NCI-H2171 treated with DMSO at 0.1 percent for 48 hours (cell line): ENCODE data around the gene CYP4F11.
"Not testable (repeated sequence)": the region's sequence is repeated elsewhere in the genome, so short reads cannot be mapped to it uniquely, and the experiment has no call there.

Experiments used
- DNase-seq: peaks from one replicate; lab custom pipeline; 2025; lab: John Stamatoyannopoulos, UW

Gene CYP4F11, protein sequence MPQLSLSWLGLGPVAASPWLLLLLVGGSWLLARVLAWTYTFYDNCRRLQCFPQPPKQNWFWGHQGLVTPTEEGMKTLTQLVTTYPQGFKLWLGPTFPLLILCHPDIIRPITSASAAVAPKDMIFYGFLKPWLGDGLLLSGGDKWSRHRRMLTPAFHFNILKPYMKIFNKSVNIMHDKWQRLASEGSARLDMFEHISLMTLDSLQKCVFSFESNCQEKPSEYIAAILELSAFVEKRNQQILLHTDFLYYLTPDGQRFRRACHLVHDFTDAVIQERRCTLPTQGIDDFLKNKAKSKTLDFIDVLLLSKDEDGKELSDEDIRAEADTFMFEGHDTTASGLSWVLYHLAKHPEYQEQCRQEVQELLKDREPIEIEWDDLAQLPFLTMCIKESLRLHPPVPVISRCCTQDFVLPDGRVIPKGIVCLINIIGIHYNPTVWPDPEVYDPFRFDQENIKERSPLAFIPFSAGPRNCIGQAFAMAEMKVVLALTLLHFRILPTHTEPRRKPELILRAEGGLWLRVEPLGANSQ

GRCh38 chr19:15934332-15935078 is at the start of gene CYP4F11:
CYP4F11 (minus strand) TSS chr19:15934529; CDS start chr19:15934408, 121 bp downstream.
- no peak for DNase-seq

- DNase-seq: no peak
These were observed 45.0 kb upstream of the CYP4F11 start for GRCh38 chr19:15979293-15979692.

GRCh38 chr19:15977690-15978089 is 43.4 kb upstream of the CYP4F11 start:
- no peak for DNase-seq

- no peak for DNase-seq
These were observed 42.7 kb upstream of the CYP4F11 start for GRCh38 chr19:15976836-15977689.

DNA sequence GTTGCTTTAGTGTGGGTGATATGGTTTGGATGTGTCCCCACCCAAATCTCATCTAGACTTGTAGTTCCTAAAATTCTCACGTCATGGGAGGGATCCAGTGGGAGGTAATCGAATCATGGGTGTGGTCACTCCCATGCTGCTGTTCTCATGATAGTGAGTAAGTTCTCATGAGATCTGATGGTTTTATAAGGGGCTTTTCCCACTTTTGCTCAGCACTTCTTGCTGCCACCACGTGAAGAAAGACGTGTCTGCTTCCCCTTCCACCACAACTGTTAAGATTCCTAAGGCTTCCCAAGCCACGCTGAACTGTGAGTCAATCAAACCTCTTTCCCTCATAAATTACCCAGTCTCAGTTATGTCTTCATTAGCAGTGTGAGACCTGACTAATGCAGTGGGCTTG is 40.5 kb upstream of the CYP4F11 start:
- DNase-seq: no peak

GRCh38 chr19:15972043-15972442 is 37.7 kb upstream of the CYP4F11 start:
- DNase-seq: not testable (repeated sequence)

DNA sequence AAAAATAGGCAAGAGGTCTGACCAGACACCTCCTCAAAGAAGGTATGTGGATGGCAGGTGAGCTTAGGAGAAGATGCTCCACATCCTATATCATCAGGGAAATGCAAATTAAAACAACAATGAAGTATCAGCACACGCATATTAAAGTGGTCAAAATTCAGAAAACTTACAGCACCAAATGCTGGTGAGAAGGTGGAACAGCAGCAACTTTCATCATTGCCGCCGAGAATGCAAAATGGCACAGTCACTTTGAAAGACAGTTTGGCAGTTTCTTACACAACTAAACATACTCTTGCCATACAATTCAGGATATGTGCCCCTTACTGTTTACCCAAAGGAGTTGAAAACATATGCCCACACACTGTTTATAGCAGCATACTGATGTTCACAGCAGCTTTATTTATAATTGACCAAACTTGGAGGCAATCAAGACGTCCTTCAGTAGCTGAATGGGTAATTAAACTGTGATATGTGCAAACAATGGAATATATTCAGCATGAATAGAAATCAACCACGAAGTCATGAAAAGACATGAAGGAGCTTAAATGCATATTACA is 37.0 kb upstream of the CYP4F11 start:
- DNase-seq: no peak

- no peak for DNase-seq
These were observed 29.9 kb upstream of the CYP4F11 start for GRCh38 chr19:15964231-15964630.

DNA sequence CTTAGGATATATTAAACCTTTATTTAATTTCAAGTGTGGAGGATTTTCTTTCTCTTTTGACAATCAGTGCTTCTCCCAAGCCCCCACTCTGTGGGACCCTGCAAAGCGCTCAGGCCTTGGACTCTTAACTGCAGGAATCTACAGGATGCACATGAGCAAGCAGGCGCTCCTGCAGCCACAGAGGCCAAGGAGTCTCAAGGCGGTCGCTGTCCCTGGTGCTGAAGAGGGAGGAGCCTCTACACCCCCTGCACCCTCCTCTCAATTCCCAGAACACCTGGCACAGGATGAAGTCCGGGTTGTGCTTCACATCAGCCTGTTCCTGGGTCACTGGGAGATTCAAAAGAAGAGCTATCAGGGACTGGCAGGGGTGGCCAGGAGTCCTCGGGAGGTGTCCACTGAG is 28.0 kb upstream of the CYP4F11 start:
- DNase-seq: no peak

- DNase-seq: no peak
These were observed 20.5 kb upstream of the CYP4F11 start for GRCh38 chr19:15954820-15955219.

GRCh38 chr19:15948223-15949058 is 14.1 kb upstream of the CYP4F11 start, which contains the start of gene OR10H4:
OR10H4 (plus strand) TSS chr19:15949008; CDS start chr19:15949008, 0 bp downstream.
- DNase-seq: no peak

DNA sequence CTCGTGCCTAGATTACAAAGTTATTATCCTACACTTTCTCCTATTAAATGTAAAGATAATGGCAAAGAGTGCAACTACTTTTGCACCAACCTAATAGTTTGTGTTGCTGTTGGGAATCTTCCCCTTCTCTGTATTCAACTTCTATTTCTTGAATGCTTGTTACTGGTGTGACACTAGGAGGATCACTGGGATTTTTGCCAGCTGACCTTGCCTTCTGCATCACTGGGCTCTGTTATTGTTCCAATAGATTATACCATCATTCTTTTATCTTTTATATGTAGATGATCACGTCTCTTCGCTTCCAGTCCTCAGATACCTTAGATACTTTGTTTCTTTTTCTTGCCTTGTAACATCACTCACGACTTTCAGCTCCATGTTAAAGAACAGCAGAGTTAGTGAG is 11.0 kb upstream of the CYP4F11 start:
- DNase-seq: no peak

DNA sequence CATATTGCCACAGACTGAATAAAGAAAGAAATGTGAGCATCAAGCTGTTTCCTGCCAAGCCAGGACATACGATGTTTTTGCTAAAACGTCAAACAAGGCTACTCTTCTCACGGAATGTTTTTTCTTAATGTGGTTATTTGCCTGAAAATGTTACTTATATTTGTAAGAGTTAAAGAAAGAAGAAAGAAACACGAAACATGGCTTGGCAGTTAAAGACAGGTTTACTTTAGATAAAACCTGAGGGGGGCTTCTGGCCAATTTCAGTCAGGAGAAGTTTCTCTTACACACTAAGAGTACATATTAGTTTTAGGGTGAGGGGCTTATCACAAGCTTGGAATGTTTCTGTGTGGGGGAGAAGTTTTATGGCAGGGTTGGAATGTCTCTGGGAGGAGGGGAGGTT is 10.1 kb upstream of the CYP4F11 start:
- DNase-seq: no peak

- DNase-seq: no peak
These were observed 3.4 kb upstream of the CYP4F11 start for GRCh38 chr19:15937771-15938170.

DNA sequence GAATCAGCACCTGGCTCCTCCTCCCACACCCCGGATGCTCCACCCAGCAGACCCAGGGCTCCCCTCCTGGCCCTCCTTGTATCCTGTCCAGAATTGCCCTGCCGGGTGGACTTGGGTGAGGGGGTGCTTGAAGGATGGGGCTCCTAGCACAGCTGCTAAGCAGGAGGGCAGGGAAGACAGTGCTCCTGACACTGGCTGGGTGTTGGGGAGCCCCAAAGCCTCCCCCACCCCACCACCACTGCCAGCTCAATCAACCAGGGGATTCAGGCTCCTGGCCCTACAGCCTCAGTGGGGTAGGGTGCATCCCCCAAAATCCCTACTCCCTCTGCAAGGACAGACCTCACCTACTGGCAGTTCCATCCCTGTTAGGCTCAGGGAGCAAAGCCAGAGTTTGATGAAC is 2.6 kb upstream of the CYP4F11 start:
- no peak for DNase-seq

DNA sequence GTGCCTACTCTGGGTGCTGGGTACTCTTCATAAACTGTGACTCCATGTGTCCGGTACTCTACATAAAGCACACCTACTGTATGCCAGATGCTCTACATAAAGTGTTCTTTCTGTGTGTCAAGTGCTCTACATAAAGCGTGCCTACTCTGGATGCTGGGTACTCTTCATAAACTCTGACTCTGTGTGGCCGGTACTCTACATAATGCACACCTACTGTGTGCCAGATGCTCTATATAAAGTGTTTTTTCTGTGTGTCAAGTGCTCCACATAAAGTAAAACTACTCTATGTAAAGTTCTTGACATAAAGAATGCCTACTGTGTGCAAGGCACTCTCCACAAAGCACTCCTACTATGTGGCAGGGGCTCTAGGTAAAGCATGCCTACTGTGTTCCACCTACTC is 1.8 kb upstream of the CYP4F11 start:
- no peak for DNase-seq

- DNase-seq: no peak
These were observed 906 bp upstream of the CYP4F11 start for GRCh38 chr19:15935167-15935702.

GRCh38 chr19:15933761-15934331 is 483 bp downstream of the CYP4F11 start:
- DNase-seq: not testable (repeated sequence)

- no peak for DNase-seq
These were observed 6.0 kb downstream of the CYP4F11 start for GRCh38 chr19:15928321-15928720.

DNA sequence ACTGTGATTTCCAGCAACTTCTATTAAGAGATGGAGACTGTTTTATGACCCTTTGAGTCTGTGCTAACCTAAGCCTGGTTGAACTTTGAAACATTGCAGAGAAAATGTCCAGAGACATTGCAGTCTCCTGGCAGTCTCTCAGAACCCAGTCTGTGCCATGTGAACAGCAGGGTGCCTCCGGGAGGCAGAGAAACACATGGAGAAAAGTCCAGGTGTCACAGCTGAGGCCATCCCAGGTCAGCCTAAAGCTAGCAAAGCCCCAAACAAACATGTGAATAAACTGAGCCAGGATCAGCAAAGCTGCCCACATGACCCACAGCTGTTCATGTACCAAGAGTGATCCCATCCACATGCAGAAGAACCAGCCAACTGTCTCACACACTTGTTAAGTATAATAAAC is 7.8 kb downstream of the CYP4F11 start:
- DNase-seq: no peak
